Limb (tissue), 2 donors: Measurements from ENCODE around the gene C16orf54.
"Not testable (repeated sequence)": the region's sequence is repeated elsewhere in the genome, so short reads cannot be mapped to it uniquely, and the experiment has no call there.

ENCODE experiments used
- DNase-seq, 2 donors: peaks; one replicate each; pipeline ENCODE4 v3.0.0-alpha.2; 2016; ENCODE audit errors: extremely low spot score in 2 of 2

Gene C16orf54, protein sequence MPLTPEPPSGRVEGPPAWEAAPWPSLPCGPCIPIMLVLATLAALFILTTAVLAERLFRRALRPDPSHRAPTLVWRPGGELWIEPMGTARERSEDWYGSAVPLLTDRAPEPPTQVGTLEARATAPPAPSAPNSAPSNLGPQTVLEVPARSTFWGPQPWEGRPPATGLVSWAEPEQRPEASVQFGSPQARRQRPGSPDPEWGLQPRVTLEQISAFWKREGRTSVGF

DNA sequence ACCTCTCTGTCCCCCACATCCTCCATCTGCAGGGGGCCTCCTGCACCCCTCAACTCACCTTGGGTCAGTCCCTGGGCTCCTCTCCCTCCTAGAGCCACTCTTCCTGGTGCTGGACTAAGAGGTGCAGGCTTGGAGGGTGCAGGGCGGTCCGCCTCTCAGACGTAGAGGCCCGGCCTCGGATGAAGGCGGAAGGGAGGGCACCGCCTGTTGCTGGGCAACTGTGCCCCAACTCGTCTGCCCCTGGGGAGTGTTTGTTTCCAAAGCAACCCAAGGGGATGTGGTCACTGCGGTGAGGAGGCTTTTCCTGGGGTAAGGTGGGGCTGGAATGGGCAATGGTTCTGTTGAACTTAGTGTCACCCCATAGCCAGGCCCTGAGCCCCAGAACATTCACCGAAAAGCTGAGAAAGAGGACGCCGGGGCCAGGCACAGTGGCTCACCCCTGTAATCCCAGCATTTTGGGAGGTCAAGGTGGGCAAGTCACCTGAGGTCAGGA is at the start of gene C16orf54:
Gene C16orf54, minus strand, starts transcription at position 138 of the 493 bp plus-strand sequence. CDS start 1,039 bp downstream, outside the sequence.
- no peak for DNase-seq

DNA sequence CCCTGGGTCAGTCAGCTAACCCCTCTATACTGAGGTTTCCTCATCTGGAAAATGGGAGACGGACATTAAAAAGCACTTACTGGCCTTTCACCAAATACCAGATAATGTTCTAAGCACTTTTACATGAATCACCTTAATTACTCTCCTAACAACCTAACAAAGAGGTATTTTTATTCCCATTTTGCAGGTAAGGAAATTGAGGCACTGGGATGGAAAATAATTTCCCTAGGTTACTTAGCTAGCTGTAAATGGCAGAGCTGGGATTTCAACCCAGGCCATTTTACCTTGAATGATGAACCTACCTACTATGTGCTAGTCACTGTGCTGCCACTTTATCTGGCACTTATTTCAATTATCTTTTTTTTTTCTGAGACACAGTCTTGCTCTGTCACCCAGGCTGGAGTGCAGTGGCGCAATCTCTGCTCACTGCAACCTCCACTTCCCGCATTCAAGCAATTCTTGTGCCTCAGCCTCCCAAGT is 48.5 kb upstream of the C16orf54 start:
- no peak for DNase-seq

DNA sequence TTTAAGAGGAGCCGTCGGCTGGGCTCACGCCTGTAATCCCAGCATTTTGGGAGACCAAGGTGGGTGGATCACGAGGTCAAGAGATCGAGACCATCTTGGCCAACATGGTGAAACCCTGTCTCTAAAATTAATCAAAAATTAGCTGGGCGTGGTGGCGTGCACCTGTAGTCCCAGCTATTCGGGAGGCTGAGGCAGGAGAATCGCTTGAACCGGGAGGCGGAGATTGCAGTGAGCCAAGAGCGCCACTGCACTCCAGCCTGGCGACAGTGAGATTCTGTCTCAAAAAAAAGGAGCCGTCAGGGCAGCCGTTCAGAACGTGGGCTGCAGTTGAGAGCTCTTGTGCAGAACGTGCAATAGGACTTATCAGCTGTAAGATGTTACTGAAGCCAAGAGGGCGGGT is 47.4 kb upstream of the C16orf54 start:
- not testable (repeated sequence) for DNase-seq

DNA sequence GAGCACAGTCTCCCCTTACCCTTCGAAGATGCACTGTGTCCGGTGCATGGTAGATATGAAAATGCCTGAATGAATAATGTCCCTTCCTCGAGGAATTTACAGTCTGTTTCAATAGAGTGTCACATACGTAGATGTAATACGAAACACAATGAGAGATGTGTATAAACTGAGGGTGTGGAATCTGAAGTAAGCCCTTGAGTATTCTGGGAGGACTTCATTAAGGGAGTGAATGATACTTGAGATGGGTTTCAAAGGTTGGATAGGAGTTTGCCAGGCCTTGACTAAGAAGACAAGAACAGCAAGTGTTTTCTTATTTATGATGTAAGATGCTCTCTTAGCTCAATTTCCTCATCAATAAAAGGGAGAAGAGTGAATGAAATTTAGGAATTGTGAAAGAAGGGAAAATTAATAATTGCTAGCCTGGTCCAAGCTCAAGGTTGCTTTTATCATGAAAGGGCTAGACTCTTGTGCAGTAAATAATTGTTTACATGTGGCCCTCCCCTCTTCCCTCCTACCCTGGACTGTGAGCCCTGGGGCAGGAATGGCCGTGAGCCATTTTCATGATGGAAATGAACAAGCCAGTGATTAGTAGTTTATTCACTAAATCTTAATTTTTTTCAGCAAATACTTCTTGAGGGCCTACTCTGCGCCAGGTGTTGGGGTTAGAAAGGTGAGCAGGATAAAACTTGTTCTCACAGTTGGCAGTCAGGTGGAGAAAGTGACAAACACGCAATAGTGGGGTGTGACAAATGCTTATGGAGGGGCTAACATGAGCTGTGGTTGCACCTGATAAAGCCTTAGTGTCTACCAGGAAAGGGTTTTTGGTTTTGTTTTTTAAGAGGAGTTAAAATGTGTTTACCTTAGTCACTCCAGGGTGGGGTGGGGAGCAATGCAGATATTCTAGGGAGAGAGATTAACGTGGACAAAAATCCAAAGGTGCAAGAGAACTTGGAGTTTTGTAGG is 46.3 kb upstream of the C16orf54 start:
- no peak for DNase-seq

DNA sequence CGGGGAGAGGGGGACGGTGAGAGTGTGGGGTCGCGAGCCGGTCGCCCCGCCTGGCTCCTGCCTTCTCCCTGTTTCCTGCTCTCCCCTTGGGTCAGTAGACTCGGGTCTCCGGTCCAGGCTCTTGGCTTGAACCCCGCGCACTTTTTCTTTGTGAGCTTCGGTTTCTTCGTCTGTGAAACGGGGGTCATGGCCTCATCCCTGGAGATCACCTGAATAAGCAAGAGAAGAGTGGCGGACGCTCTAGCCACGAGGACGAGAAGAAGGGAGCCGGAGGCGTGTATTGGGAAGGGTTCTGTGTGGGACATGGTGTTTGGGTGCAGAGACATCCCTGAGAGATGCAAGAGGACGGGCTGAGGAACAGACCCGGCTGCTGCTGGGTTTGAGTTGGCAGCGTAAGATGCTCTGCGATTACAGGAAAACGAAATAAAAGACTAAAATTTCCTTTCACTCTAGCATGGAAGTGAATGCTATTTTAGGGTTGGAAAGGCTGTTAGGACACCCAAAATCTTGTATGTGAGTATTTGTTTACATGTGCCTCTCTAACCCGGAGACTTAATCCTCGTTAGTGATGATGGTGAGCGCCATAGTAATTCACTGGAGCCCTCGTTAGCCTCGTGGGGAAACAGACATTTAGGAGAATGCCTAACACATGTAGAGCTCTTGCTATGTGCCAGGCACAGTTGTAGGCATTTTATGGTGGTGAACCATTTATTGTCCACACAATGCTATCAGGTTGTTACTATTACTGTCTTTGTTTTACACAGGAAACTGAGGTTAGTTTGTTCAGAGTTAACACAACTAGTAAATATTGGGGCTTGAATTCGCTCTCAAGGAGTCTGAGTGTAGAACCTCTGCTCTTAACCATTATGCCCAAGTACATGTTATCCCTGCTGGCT is 45.4 kb upstream of the C16orf54 start:
- DNase-seq: no peak

DNA sequence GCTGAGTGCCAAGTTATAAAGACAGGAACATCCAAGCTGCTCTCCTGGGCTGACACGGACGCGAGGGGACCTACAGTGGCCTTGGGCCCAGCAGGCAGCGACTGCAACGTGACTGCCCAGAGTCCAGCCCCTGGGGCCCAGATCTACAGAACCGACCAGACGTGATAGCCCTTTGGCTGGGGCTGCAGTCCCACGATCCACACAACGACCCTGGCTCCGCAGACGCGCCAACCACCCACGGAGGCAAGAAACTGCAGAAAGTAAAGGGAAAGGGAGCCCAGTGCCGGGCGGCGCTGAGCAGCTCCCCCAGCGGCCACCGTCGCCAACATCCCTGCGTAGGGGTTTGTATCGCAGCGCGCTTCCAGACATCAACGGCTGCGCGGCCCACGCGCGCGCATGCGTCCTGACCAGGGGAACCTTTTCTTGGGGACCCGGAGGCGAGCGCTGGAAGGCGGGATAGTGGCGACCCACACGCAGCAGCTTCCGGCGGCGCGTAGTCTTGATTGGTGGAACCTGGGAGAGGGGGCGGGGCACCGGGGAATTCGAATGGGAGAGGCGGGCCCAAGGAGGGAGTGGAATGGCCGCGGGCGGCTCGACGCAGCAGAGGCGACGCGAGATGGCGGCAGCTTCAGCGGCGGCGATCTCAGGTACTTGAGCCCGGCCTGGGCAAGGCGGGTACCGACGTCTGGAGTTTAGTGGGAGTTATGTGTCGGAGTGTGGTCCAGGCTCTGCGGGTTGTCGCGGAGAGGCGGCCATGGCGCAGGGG is 44.6 kb upstream of the C16orf54 start, which contains the start of gene KIF22:
Gene KIF22, plus strand, starts transcription at position 569 of the 766 bp plus-strand sequence. Its CDS starts 9 bp downstream, at position 578.
- DNase-seq: peak; percentile 98 to 99

DNA sequence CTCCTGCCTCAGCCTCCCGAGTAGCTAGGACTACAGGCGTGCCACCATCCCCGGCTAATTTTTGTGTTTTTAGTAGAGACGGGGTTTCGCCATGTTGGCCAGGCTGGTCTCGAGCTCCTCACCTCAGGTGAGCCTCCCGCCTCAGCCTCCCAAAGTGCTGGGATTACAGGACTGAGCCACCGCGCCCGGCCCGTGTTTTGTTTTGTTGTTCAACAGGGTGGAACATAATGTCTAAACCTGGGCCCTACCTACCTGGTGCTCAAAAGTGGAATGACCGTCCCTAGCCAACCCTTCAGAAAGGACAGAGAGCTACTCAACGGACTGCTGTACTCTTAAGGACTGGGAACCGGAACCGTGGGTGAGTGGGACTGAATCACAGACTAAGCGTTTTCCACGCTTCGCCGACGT is 44.0 kb upstream of the C16orf54 start:
- DNase-seq: no peak

DNA sequence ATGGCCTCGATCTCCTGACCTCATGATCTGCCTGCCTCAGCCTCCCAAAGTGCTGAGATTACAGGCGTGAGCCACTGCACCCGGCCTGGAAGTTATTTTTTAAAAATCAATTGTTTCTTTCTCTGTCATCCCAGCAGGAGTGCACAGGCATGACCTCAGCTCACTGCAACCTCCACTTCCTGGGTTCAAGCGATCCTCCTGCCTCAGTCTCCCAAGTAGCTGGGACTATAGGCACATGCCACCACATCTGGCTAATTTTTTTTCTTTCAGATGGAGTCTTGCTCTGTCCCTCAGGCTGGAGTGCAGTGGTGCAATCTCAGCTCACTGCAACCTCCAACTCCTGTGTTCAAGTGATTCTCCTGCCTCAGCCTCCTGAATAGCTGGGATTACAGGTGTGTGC is 41.4 kb upstream of the C16orf54 start:
- not testable (repeated sequence) for DNase-seq

DNA sequence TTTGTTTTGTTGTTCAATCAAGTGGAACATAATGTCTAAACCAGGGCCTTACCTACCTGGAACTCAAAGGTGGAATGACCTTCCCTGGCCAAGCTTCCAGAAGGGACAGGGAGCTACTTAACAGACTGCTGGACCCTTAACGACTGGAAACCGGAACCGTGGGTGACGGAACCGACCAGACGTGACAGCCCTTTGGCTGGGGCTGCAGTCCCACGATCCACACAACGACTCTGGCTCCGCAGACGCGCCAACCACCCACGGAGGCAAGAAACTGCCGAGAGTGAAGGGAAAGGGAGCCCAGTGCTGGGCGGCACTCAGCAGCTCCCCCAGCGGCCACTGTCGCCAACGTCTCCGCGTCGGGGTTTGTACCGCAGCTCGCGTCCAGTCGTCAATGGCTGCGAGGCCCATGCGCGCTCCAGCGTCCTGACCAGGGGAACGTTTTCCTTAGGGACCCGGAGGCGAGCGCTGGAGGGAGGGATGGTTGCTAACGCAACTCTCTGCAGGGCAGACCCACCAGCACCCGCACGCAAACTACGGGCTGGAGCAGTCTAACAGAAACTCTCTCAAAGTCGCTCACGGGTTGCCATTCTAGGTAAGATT is 39.2 kb upstream of the C16orf54 start:
- DNase-seq: peak; percentile 52 to 76

DNA sequence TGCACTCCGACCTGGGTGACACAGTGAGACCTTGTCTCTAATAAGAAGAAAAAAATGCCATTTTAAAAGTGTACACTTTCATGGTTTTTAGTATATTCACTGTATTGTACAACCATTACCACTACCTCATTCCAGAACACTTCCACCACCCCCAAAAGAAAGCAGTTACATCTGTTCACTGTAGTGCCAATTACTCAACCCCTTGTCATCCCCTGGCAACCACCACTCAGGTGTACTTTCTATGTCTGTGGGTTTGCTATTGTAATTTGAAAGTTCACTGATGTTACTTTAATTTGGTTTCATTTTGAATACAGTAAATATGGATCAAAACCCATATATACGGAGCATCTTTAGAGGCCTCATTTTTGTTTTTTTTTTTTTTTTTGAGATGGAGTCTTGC is 38.4 kb upstream of the C16orf54 start:
- DNase-seq: no peak

DNA sequence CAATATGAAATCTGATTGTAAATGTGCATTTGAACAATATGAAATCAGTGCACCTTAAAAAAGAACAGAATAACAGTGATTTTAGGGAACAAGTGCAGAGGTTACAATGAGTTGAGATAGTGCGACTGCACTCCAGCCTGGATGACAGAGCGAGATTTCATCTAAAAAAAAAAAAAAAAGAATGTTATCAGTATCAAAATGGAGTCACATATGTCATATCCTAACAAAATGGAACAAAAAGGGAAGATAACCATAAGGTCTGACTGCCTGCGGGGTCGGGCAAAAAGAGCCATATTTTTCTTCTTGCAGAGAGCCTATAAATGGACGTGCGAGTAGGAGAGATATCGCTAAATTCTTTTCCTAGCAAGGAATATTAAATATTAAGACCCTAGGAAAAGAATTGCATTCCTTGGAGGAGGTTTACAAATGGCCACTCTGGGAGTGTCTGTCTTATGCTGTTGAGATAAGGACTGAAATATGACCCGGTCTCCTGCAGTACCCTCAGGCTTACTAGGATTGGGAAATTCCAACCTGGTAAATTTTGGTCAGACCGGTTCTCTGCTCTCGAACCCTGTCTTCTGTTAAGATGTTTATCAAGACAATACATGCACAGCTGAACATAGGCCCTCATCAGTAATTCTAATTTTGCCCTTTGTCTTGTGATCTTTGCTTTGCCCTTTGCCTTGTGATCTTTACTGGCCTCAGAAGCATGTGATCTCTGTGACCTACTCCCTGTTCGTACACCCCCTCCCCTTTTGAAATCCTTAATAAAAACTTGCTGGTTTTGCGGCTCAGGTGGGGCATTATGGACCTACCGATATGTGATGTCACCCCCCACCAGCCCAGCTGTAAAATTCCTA is 37.5 kb upstream of the C16orf54 start:
- not testable (repeated sequence) for DNase-seq

DNA sequence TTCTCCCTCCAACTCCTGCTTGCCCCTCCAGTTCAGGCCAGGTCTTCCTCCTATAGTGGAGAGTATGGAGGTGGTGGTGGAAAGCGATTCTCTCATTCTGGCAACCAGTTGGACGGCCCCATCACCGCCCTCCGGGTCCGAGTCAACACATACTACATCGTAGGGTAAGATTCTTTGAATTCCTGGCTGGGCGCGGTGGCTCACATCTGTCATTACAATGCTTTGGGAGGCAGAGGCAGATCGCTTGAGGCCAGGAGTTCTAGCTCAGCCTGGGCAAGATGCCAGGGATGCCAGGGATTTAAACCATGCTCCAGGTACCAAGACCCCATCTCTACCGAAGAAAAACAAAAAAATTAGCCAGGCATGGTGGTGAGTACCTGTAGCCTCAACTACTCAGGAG is 33.7 kb upstream of the C16orf54 start:
- no peak for DNase-seq

DNA sequence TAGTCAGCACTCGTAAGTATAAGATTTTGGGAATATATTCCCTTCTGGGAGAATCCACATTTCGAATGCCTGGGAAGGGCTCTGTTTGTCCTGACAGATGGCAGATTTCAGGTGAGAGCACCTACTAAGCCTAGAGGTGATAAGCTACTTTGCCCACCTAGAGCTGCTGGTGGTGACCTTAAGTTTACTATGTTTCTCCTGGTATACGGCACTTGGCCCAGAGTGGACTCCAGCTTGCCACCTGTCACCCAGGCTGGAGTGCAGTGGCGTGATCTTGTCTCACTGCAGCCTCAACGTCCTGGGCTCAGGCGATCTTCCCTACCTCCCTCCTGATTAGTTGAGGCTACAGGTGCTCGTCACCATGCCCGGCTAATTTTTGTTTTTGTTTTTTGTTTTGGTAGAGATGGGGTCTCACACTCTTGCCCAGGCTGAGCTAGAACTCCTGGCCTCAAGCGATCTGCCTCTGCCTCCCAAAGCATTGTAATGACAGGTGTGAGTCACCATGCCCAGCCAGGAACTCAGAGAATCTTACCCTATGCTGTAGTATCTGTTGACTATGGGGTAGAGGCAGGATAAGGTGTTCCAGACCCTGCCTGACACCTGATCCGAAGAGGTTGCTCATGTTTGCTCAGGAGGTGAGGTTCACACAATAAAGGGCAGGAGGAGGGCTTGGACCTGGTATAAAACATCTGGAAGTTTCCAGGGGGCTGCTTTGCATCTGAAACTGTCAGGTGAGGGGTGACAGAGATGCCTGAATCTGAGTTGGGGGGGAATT is 32.0 kb upstream of the C16orf54 start, which contains the start of gene ZG16:
Gene ZG16, plus strand, starts transcription at position 681 of the 775 bp plus-strand sequence. CDS start 1,011 bp downstream, outside the sequence.
- no peak for DNase-seq

DNA sequence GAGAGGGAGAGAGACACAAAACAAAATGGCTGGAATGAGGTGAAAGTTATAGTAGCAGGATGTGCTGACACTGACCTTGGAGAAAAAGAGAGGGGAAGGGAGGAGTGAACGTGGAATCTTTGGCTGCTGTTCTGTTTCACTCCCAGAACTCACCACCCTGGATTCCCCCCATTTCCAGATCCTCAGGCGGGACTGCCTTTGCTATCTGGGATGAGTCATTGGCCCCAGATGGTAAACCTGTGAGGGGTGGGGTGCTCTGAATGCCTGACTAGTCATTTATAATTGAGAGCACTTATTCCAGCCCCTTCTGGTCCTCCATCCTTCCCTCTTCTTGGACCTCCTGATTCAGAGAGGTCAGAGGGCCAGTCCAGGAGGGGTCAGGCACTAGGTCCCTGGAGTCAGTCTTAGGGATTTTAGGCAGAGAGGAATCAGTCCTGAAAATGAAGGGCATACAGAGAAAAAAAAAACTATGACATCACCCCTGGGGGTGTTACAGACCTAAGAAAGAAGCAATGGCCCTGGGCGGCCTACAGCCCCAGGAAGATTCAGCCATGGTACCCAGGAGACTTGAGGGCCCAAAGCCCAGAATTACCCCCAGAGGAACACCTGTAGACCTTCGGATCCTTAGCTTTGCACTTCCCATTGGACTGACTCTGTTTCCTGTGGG is 30.1 kb upstream of the C16orf54 start:
- no peak for DNase-seq

DNA sequence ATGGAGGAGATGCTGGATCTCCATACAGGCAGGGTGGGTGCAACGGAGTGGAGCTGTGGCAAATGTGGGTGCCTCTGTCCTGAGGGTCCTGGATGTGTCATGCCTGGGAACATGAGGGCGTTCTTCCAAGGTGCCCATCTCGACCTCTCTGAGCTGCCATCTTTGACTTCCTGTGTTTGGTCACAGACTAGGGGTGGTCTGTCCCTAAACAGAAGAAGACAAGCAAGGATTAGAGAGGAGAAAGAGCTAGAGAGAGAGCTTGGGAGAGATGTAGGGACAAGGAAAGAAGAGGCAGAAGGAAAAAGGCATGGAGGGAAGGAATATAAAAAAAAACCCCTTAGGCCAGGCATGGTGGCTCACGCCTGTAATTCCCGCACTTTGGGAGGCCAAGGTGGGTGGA is 28.9 kb upstream of the C16orf54 start:
- no peak for DNase-seq

DNA sequence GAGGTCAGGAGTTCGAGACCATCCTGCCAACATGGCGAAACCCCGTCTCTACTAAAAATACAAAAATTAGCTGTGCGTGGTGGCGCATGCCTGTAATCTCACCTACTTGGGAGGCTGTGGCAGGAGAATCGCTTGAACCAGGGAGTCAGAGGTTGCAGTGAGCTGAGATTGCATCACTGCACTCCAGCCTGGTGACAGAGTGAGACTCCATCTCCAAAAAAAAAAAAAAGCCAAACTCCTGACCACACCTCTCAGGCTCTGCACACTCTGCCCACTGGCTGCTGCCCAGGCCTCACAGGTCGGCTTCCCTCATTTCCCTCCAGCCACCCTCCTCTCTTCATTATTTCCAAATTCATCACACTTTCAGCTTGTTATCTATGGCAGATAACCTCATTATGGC is 26.5 kb upstream of the C16orf54 start:
- DNase-seq: not testable (repeated sequence)

DNA sequence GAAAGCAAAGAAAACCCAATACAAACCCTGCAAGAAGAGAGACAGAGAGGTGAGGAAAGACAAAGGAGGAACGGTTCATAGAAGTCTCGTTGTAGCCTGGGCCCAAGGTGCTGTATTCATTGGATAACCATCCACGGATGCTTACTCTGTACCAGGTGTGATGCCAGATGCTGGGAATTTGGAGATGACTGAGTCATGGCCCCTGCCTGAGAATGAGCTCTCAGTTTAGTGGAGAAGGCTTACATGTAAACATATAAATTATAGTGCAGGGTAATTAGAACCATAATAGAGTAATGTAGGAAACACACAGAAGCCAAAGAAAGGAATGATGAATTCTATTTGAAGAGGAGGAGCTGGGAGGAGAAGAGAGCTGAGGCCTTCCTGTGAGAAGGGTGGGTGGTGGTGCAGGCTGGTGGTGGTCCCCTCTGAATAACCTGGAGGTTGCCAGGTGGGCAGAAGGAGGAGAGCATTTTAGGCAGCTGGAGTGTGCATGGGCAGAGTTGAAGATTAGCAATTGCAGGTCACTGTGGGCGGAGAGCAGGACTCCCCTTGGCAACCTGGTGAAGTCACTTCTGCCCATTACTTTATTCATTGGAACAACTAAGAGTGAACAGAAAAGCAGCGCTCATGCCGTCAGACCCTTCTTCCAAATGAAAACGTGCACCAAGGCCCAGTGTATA is 24.6 kb upstream of the C16orf54 start:
- DNase-seq: no peak
